DOHH2 (cell line): ENCODE data around the gene GLOD4.
A peak's percentile ranks its signal among the peaks of the same experiment; 100 is the strongest.

Experiments used
- H3F3A ChIP-seq: fragments of 200-600 bp; sonication (generic), shearing (Covaris generic); 2 replicates; pipeline ENCODE4 v1.6.0; 2016; ENCODE audit warnings: antibody characterized with exemption, mild to moderate bottlenecking; ENCODE audit not compliant: control insufficient read depth, insufficient read depth
- H3K27ac ChIP-seq: fragments of 200-600 bp; sonication (generic); 2 replicates; pipeline ENCODE4 v1.5.1; 2014; ENCODE audit warnings: low read depth, mild to moderate bottlenecking, low read length, moderate library complexity
- H3K27me3 ChIP-seq: fragments of 200-600 bp; sonication (generic); 2 replicates; pipeline ENCODE4 v1.6.1; 2014; ENCODE audit warnings: mild to moderate bottlenecking, low read length, mixed read lengths; ENCODE audit not compliant: control insufficient read depth
- H3K36me3 ChIP-seq: fragments of 200-600 bp; sonication (generic); 2 replicates; pipeline ENCODE4 v1.6.1; 2014; ENCODE audit warnings: mild to moderate bottlenecking, low read length, moderate library complexity, mixed read lengths; ENCODE audit not compliant: control insufficient read depth
- H3K4me1 ChIP-seq: fragments of 200-600 bp; sonication (generic); 2 replicates; pipeline ENCODE4 v1.6.1; 2014; ENCODE audit warnings: mild to moderate bottlenecking, low read length, mixed read lengths; ENCODE audit not compliant: control insufficient read depth
- H3K4me2 ChIP-seq: fragments of 200-600 bp; sonication (generic); 2 replicates; pipeline ENCODE4 v1.6.0; 2014; ENCODE audit warnings: mild to moderate bottlenecking, low read length, moderate library complexity
- H3K4me3 ChIP-seq: fragments of 200-600 bp; sonication (generic); 2 replicates; pipeline ENCODE4 v1.5.1; 2014; ENCODE audit warnings: mild to moderate bottlenecking, low read length, mixed read lengths
- H3K79me2 ChIP-seq: fragments of 200-600 bp; sonication (generic); 2 replicates; pipeline ENCODE4 v1.6.1; 2014; ENCODE audit warnings: mild to moderate bottlenecking, low read length, mixed read lengths; ENCODE audit not compliant: control insufficient read depth
- H3K9me2 ChIP-seq: fragments of 200-600 bp; sonication (generic); replicated peaks from 2 replicates; pipeline ENCODE4 v1.6.1; 2014; ENCODE audit warnings: mild to moderate bottlenecking, low read length, mixed read lengths; ENCODE audit not compliant: control insufficient read depth
- H3K9me3 ChIP-seq: fragments of 200-600 bp; sonication (generic); 2 replicates; pipeline ENCODE4 v1.6.1; 2014; ENCODE audit warnings: antibody characterized with exemption, low read length, mixed read lengths; ENCODE audit not compliant: control insufficient read depth, insufficient read depth
- H4K20me1 ChIP-seq: fragments of 200-600 bp; sonication (generic); 2 replicates; pipeline ENCODE4 v1.6.0; 2014; ENCODE audit warnings: low read depth, mild to moderate bottlenecking, antibody characterized with exemption, low read length, moderate library complexity; ENCODE audit not compliant: control insufficient read depth, insufficient read depth
- EZH2phosphoT487 ChIP-seq: fragments of 200-600 bp; sonication (generic); IDR thresholded peaks from 2 replicates; pipeline ENCODE4 v1.6.1; 2017; ENCODE audit warnings: borderline replicate concordance, mild to moderate bottlenecking, antibody characterized with exemption, low read length, moderate library complexity, mixed read lengths
- TF ChIP-seq, protein P1 (sequence below): fragments of 200-600 bp; sonication (generic); IDR thresholded peaks from one replicate; pipeline ENCODE4 v1.5.1; 2014; ENCODE audit warnings: antibody characterized with exemption, mild to moderate bottlenecking, low read depth, low read length; ENCODE audit not compliant: poor library complexity, severe bottlenecking

GLOD4 gene

DNA sequence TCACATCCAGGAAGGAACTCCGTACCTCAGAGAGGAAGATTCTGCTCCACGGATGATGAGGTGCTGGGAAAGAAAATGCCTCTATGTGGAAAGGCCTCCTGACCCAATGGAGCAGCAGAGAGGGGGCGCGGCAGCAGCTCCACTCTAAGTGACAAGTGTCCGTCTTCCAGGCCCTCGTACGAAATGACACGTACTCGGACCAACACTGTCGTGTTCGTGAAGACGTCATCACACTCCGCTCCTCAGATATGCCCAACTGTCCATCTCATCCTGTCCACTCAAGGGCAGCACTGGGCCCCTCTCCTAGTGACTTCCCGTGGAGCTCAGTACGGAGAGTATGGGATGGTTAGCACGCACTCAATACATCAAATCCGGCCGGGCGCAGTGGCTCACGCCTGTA, 32.3 kb upstream of the GLOD4 start:
- H3K27ac ChIP-seq = no peak overlapping the region
- no peaks in the 10 kb centered on the region for H3K79me2 ChIP-seq
- H3K9me3 ChIP-seq = no peaks in the 10 kb centered on the region
- no peaks in the 10 kb centered on the region for H3F3A ChIP-seq
- no peaks in the 10 kb centered on the region; the same call in 1 of the 2 replicates for H3K36me3 ChIP-seq
- H3K4me2 ChIP-seq = no peak overlapping the region
- peaks cover 27% of the 10 kb centered on the region for H3K4me1 ChIP-seq
- TF ChIP-seq EZH2phosphoT487 = no peak
- TF ChIP-seq, protein P1, sequence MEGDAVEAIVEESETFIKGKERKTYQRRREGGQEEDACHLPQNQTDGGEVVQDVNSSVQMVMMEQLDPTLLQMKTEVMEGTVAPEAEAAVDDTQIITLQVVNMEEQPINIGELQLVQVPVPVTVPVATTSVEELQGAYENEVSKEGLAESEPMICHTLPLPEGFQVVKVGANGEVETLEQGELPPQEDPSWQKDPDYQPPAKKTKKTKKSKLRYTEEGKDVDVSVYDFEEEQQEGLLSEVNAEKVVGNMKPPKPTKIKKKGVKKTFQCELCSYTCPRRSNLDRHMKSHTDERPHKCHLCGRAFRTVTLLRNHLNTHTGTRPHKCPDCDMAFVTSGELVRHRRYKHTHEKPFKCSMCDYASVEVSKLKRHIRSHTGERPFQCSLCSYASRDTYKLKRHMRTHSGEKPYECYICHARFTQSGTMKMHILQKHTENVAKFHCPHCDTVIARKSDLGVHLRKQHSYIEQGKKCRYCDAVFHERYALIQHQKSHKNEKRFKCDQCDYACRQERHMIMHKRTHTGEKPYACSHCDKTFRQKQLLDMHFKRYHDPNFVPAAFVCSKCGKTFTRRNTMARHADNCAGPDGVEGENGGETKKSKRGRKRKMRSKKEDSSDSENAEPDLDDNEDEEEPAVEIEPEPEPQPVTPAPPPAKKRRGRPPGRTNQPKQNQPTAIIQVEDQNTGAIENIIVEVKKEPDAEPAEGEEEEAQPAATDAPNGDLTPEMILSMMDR = no peak
- H4K20me1 ChIP-seq = no peaks in the 10 kb centered on the region
- H3K27me3 ChIP-seq = no peaks in the 10 kb centered on the region
- no peaks in the 10 kb centered on the region for H3K9me2 ChIP-seq
- no peak overlapping the region for H3K4me3 ChIP-seq

DNA sequence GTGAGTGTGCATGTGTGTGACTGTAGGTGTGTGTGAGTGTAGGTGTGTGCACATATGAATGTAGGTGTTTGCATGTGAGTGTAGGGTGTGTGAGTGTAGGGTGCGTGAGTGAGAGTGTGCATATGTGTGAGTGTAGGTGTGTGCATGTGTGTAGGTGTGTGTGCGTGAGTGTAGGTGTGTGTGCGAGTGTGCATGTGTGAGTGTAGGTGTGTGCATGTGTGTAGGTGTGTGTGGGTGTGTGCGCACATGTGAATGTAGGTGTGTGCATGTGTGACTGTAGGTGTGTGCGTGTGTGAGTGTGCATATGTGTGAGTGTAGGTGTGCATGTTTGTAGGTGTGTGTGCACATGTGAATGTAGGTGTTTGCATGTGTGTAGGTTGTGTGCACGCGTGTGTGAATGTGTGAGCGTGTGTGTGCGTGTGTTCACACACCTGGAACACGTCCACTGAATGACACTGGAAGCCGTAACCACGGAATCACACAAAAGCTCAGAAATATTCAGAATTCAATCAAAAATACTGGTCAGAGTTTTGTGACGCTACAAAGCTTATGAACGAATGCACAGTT, 30.6 kb upstream of the GLOD4 start:
- Histone ChIP-seq H3K36me3 (no peaks in the 10 kb centered on the region; the same call in 1 of the 2 replicates), H3K79me2 (no peaks in the 10 kb centered on the region), H4K20me1 (no peaks in the 10 kb centered on the region), H3K4me2 (peak overlapping the region; percentile 50), H3K27me3 (no peaks in the 10 kb centered on the region), H3K4me1 (peaks cover 27% of the 10 kb centered on the region), H3K27ac (no peak overlapping the region), H3K9me3 (no peaks in the 10 kb centered on the region), H3F3A (no peaks in the 10 kb centered on the region), H3K9me2 (no peaks in the 10 kb centered on the region), H3K4me3 (peak overlapping the region; percentile 9; the same call in 1 of the 2 replicates)
- no peak for TF ChIP-seq EZH2phosphoT487
- TF ChIP-seq, protein P1 = no peak

DNA sequence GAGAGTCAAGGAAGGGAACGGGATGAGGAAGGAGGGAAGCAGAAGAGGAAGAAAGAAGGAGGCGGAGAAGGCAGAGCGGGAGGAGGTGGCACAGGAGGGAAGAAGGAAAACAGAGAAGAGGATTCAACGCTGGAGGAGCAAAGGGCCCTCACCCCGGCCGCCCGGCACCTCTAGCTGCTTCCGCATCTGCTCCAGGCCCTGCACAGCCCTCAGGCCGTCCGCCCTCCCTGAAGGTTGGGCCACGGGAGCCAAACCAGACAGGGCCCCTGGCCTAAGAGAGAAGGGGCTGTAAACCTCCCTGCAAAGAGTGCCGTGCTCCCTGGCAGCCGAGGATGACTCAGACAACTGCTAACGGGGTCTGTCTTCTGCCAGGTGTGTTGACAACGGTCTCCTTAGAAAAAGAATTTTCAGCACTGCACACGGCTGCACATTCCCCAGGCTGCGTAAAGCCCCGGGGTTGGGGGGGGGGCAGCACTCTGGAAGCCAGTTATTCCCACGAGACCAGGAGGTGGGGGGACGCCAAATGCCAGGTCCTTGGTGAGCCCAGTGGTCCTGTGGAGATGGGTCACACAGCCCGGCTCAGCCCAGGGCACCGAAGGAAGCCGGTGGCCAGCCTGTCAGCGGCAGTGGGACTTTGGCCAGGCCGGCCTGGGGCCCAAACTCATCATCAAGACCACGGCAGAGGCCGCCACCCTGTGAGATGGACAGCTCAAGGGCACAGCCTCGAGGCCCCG, 29.1 kb upstream of the GLOD4 start:
- Histone ChIP-seq H3K27ac (peak overlapping the region; percentile 81), H4K20me1 (no peaks in the 10 kb centered on the region), H3K4me3 (peak overlapping the region; percentile 56), H3K79me2 (no peaks in the 10 kb centered on the region), H3K9me2 (no peaks in the 10 kb centered on the region), H3K9me3 (no peaks in the 10 kb centered on the region), H3K4me2 (peak overlapping the region; percentile 86), H3K27me3 (no peaks in the 10 kb centered on the region), H3K4me1 (peaks cover 27% of the 10 kb centered on the region), H3K36me3 (no peaks in the 10 kb centered on the region; the same call in 1 of the 2 replicates), H3F3A (no peaks in the 10 kb centered on the region)
- TF ChIP-seq, protein P1 = no peak
- no peak for TF ChIP-seq EZH2phosphoT487
